GM19240 (cell line): ENCODE data around the gene ADNP2.

ENCODE experiments used
- DNase-seq: peaks from one replicate; pipeline ENCODE4 v3.0.0; 2011; ENCODE audit warnings: low spot score; ENCODE audit not compliant: insufficient read length

The ADNP2 gene

DNA sequence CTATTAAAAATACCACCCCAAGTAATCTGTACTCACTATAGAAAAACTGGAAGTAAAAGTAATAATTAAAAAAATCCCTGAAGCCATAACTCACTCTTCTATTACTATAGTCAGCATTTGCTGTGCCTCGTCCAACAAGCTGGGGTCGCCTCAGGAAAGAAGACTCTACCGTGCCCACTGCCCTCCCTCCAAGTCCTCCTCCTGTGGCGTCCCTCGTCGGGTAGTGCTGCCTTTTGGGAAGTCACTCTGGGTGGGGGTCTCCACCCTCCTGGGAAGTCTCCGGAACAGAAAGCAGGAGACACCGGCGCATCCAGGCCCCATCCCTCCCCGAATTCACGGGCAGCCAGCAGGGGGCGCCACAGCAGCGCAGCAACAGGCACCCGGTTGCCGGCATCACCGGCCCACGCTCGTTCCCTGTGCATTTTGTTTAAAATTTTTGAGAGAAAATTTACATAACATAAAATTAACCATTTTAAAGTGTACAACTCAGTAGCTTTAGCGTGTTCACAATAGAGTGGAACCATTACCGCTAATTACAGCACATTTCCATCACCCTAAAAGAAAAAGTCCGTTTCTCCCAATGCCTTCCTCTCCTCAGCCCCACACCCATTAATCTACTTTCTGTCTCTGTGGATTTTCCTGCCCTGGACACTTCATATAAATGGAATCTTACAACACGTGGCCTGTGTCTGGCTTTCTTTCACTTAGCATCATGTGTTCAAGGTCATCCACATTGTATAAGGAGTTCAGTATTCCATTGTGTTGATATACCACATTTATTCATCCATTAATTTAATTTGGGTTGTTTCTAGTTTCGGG is 62.2 kb downstream of the ADNP2 start:
- DNase-seq, result peak; percentile 75

DNA sequence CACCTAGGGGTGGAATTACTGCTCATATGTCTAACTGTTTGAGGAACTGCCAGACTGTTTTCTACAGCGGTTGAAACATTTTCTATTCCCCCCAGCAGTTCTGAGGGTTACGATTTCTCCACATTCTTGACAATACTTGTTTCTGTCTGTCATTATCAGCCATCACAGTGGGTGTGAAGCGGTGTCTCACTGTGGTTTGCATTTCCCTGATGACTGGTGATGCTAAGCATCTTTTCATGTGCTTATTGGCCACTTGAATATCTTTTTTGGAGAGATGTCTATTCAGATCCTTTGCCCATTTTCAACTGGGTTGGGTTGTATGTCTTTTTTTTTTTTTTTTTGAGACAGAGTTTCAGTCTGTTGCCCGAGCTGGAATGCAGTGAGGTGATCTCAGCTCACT is 63.0 kb downstream of the ADNP2 start:
- no peak for DNase-seq

DNA sequence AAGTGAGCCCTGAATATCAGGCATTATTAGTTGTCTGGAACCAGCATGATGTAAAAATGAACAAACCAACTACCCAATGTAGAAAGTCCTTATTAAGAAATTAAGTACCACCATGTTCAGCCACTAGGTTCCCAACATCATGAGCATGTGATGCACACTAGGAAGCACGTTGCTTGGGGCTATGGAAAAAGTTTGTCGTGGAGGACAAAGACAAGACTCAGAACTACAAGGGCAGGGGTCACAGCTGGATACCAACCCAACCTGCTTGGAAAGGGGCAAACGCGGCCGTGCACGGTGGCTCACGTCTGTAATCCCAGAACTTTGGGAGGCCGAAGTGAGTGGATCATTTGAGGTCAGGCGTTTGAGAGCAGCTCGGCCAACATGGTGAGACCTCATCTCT is 64.0 kb downstream of the ADNP2 start:
- no peak for DNase-seq

DNA sequence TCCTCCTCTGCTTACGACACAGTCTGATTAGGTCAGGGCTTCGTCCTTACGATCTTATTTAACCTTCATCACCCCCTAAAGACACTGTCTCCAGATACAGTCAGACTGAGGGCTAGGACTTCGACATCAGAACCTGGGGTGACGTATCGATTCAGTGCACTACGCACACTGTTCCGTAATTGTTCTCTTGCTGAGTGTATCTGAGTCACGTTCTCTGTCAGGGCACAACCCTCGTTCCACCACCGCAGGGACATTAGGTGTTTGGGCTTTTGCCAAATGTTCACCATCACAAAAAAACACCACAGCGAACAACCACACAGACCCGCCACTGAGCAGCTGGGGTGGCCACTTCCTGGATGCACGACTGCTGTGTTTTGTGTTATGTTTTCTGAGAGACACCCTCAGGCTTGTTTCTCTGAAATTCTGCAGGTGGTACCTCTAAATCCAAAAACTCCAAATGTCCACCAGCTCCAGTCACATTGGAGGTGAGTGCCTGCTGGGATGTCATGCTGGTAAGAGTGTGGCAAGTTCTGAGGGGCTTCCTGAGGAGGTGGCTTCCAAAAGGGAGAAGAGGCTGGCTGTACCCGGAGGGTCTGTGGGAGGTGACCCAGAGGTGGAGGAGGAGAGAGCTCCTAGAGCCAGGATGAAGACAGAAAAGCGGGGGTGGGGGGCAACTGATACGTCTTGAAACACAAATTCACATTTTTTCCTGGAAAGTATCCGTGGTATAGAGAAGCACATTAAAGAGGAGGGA is 66.6 kb downstream of the ADNP2 start:
- no peak for DNase-seq

DNA sequence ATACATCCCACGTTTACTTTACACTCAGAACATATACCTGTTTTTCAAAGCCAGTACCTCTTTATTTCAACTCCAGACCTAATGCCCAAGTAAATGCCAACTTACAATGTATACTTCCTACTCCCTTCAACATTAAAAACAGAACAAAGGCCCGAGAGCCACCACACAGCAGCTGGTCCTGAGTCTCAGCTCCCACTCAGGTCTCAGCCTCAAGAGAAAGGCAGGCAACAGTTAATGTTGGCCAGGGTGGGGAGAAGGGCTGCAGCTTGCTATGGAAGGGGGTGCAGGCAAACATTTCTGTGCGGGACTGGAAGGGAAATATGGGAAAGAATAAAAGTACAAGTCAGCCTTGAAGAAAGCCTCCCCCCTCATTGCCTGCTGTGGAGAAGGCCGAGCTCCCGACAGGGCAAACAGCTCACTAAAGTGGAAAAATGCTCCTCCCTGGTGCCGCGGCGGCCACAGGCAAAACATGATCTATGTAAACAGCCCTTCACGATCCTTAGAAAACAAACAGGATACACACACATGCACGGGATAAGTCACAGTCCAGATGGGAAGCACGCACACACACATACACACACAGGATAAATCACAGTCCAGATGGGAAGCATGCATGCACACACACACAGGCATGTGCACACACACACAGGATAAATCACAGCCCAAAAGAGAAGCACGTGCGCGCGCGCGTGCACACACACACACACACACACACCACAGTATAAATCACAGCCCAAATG is 67.4 kb downstream of the ADNP2 start:
- no peak for DNase-seq

DNA sequence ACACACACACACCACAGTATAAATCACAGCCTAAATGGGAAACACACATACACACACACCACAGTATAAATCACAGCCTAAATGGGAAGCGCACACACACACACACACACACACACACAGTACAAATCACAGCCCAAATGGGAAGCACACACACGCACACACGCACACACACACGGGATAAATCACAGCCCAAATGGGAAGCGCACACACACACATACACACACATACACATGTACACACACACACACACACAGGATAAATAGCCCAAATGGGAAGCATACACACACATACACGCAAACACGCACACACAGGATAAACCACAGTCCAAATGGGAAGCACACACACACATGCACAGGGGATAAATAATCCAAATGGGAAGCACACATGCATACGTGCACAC is 68.1 kb downstream of the ADNP2 start:
- DNase-seq, result no peak

DNA sequence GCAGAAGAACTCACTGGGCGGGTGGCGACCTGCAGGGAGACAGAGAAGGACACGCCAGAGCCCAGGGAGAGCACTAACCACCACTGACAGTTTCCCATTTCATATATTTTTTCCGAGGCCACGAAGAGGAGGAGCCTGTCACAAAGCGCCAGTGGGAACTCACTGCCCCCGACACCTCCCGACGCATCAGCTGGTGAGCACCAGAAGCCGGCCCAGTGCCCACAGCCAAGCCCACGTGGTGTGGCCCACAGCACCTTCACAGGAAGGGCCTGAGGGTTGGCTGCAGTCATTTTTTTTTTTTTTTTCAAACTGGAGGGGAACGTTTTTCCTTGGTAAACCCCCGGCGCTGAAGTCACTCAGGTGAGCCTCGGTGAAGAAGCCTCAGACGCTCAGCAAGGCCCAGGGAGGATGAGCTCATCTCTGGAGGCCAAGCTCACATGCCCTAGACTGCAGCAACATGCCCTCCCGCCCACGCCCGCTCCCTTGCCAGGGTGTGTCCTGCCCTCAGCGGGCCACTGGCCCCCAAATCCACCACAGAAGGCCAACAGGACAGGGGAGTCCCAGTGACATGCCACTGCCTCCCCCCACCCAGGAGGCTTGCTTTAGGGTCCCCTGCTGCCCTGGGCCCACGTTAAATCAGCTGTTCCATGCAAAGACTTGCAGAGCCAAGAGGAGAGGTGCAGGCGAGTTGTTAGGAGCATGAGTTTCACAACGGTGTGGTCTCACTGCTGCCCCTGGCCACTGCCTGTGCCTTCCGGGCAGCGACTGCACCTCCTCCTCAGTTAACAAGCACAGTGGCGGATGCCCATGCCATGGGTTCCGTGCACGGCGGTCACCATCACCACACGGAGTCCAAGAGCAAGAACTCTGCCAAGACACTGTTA is 70.1 kb downstream of the ADNP2 start:
- no peak for DNase-seq

DNA sequence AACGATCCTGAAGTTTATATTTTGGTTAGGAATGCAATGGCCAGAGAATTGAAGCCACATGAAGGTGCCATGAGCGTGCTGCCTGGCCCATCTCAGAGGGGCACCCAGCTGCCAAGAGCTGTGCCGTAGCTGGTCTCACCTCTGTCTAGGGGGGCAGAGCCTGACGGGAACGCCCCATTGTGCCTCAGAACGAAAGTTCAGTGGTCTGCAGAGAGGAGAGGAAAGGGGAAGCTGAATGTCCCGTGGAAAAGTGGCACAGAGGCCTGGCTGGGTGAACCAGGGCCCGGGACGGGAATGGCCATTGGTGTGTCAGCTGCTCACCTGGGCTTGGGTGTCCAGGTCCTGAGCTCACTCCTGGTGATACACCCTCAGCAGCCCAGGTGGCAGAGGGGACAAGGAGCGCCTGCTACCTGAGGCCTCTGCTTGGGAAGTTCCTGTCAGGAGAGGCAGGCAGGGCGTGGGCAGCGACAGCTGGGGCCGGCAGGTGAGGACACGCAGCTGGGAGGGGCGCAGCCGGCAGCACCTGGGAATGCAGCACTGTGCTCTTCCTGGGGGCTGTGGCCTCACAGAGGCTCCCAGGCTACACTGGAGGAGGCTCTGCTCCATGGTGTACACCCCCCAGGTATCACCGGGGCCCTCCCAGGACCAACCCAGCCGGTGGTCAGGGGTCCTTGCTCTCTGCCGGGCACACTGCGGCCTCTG is 70.9 kb downstream of the ADNP2 start:
- DNase-seq, result no peak

DNA sequence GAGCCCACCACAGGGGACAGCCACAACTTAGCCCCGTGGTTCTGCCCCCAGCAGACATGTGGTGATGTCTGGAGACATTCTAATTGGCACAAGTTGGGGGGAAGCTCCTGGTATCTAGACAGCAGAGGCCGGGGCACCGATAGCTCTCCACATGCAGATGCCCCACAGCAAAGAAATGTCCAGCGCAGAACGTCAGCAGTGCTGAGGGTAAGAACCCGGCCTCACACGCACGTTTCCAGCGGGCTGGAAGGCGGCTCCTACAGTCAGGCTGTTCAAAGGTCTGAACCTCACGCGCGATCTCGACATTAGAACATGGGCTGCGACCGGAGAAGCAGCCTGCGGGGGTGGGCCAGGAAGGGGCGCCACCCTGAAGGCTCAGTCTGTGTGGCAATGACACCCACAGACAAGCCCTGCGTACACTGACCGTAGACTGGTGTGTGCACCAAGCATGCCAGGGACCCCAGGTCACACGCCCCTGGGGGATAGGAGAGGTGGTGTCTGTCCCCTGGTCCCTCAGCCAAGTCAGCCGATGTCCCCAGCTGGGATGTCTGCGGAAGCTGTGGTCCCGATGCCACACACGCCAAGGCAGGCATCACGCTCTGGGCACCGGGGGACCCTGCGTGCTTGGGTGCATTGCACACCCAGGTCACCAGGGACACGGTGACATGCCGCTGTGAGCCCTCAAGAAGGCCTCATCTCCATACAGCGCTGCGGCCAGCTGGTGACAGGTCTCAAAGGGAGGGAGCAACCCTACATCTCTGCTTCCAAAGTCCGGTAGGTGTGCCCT is 71.9 kb downstream of the ADNP2 start:
- DNase-seq, result no peak

DNA sequence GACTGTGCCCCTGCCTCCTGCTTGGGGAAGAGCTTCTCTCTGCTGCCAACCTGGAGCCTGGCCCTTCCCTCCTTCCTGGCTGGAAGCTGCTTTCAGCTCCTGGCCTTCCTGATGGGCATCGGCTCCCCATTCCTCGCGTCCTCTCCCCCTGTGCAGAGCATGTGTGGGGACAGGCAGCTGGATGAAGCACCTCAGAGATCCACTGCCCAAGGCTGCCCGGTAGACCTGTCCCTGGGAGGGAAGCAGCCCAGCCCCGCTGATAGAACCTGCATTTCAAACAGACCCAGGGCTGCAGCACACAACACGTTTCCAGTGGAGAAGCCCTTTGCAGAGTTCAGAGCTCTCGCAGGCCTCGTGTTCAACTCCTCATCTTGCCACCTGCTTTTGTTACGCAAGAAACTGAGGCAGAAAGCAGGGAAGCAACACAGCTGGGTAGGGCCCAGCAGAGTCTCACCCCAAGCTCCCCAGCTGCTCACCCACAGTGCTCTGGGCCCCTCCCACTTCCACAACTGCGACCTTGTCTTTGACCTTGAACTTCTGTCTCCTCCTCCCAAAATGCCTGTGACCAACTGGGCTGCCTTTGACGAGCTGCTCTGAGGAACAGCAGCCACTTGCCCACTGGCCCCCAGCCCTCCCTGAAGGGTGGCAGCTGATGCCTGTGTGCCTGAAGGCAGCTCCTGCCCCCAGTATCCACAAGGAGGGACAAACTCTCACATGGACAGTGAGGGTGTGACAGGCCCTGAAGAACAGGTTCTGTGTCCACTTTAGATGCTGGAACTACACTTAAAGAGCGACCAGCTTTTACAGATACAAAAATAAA is 72.8 kb downstream of the ADNP2 start:
- no peak for DNase-seq

DNA sequence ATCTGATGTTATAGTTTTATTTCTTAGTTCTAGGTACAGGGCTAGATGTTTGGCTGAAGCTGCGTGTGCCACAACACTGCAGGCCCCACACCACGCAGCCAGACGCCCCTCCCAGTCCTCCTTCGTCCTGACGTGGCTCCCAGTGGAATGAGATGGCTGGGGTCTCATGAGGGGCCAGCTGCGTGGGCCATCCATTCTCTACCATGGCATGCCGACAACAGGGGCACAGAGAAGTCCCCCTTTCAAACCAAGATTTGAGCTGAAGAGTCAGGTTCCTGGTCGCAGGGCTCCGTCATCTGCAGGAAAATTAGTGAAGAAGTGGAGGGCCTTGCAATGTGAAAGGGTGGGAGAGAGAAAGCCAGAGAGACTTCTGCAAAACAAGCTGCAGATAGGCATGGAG is 73.8 kb downstream of the ADNP2 start:
- no peak for DNase-seq

DNA sequence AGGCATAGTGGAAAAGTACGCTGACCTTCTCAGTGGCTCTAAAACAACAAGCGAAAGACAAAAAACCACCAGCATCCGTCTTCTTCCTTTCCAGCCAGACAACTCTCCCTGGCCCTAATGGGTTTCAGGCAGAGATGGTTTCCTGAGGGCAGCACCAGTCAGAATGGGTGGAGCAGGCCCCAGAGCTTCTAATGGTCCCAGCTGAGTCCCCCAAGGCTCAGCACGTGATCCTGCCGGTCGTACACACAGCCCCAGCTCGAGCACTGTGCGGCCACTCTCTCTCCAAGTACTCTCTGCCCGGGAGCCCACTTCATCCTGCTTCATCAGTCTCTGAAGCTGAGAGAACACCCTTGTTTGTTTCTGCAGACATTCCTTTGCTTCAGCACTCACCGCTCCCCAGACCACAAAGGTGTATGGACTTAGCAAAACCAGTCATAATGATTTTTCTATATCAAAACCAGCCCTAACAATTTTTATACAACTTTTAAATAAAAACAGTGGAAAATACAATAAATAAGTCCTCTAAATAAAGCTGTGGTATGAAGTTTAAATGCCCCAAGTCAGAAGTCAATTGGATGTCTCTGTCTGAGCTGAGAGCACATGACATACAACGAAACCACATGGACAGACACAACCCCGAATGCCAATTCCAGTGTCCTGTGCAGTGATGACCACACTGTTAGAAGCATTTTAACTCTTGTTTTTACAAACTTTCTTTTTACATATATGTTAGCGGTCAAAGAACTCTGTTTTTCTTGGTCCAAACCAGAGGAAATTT is 74.4 kb downstream of the ADNP2 start:
- no peak for DNase-seq

DNA sequence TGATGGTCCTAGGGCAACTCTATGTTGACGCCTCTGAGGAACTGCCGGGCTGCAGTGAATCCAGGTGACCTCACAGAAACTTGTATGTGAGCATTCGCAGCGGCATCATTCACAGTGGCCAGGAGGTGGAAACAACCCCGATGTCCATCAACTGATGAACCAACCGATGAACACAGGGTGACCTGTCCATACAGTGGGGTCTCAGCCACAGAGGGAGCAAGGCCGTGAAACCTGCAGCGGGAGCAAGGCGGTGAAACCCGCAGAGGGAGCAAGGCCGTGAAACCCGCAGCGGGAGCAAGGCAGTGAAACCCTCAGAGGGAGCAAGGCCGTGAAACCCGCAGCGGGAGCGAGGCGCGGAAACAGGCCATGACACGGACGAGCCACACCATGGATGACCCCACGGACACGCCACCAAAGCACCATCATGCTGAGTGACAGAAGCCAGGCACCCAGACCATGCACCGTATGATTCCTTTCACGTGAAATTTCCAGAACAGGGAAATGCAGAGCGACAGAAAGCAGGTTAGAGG is 75.2 kb downstream of the ADNP2 start:
- DNase-seq, result no peak

DNA sequence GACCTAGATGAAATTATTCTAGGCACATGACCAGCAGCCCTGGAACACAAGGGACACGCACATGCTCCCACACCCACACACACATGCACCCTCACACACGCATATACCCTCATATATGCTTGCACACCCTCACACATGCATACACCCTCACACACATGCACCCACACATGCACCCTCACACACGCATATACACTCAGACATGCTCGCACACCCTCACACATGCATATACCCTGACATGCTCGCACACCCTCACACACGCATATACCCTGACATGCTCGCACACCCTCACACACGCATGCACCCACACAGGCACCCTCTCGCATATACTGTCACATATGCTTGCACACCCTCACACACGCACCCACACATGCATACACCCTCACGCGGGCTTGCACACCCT is 76.5 kb downstream of the ADNP2 start:
- no peak for DNase-seq

DNA sequence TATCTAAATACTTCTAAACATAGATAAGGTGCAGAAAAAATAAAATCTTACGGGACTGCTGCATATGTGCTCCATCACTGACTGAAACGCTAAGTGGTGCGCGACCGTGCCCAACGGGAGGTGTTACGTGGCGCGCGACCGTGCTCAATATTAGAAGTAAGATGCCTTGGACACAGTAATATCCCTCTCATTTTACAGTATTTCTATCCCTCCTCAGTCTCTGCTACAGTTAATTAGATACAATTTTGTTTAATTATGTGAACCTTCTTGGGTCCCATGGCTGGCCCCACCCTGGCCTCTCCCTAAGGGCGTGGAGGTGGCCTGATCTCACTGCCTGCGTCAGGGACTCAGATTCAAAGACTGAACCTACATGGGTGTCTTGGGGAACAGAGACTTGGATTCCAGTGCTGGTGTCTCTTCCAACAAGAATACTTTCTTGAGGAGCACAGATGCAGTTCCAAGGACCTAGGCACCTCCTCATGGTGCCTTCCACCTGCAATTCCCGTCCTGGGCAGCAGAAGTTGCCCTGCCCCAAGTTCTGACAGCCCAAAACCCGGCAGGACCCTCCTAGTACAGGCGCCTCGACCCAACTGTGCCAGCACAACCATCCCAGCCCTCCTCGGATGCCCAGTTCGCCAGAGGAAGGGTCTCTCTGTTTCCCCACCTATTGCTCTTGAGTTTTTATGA is 79.0 kb downstream of the ADNP2 start:
- DNase-seq, result no peak

DNA sequence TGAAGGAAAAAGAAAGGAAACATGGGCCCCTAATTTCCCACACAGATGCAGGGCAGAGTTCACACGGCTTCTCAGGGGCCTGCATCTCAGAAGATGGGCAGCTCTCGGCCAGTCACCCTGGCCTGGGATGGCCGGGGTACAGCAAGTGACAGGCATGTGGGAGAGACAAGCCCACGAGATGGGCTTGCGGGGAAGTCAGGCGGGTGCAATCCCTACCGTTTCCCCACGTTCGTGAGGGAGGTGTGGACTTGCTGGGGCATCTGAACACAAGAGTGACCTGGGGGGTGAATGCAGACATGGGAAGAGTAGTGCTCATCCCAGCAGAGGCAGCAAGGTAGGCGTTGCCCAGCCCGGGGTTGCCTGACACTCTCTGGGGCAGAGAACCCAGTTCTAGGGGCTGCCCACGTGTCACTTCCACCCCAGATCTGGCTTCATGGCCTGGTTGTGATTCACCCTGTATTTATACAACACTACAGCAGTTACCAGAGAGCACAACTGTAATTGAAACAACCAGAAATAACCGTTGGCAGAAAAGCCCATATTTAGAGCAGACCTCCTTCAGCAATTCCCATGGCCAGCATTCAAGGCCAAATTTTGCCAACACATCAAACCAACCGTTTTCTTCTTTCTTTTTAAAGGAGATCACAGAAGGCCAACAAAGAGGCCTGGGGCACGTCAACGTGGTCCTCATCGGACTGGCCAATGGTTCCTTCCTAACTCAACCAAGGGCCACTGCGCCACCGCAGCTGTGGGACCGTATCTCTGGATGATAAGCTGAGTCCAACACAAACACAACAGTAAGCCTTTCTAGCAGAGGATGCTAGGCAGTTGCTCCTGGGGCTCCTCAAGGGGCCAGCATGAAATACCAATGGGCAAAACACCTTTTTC is 79.8 kb downstream of the ADNP2 start:
- no peak for DNase-seq
